PFSK-1 (cell line): ENCODE data around the gene ATP8B4.

Experiments used
- POLR2AphosphoS5 ChIP-seq: IDR thresholded peaks from 2 replicates; pipeline ENCODE4 v1.6.1; 2012; ENCODE audit warnings: low read depth, mild to moderate bottlenecking, control low read depth, low read length, moderate library complexity
- TAF1 ChIP-seq: IDR thresholded peaks from 2 replicates; pipeline ENCODE4 v1.6.1; 2012; ENCODE audit warnings: low read length, control low read depth, borderline replicate concordance; ENCODE audit not compliant: insufficient read depth

DNA sequence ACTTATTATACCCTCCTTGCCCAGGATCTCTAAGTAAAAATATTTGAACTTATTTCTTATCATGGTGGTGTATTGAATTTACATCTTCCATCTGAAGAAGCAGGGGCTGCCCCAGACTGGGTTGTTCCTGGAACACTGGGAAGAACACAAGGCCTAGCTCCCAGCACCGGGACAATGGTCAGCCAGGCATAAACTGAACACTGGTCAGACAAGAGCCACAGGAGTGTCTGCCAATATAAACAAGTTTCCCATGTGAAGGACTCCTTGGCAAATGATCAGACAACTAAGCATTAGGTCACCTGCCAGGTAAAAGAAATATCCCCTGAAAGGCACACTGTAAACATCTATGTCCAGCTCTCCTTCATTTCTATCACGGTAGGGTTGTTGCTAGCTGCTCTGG lies 172.4 kb downstream of the ATP8B4 start:
- TF ChIP-seq POLR2AphosphoS5 (no peak), TAF1 (no peak)
